VCaP (cell line): Measurements from ENCODE around the gene SLC39A9.
A peak's percentile ranks its signal among the peaks of the same experiment; 100 is the strongest.

Source experiments
- H3K27ac ChIP-seq: fragments of 450-650 bp; 2 replicates; pipeline ENCODE4 v1.5.1; 2017
- CTCF ChIP-seq: fragments of 450-650 bp; conservative IDR thresholded peaks from 2 replicates; pipeline ENCODE4 v1.5.1; 2017; ENCODE audit warnings: mild to moderate bottlenecking, moderate library complexity

SLC39A9 gene

DNA sequence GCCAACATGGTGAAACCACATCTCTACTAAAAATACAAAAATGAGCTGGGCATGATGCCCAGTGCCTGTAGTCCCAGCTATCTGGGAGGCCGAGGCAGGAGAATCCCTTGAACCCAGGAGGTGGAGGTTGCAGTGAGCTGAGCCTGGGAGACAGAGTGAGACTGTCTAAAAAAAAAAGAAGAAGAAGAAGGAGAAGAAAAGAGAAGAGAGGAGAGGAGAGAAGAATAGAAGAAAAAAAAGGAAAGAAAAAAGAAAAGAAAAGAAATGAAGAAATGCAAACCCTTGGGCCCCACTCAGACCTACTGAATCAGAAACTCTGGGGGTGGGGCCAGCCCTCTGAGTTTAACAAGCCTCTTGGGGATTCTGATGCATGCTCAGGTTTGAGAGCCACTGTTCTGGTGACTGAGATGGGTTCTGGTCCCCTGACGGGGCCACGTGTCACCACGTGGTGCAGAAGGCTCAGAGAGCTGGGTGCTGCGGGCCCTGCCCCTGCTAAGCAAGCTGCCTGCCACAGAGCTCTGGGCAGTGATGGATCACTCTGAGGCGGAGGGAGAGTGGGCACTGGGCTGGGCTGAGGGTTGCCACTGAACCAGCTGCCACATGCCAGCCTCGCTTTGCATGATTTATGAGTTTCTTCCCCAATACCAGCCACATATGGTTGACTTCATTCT lies 37.9 kb upstream of the SLC39A9 start:
- H3K27ac ChIP-seq = no peak overlapping the region; the same call in 1 of the 2 replicates
- TF ChIP-seq CTCF = no peak

GRCh38 chr14:69363055-69363454 lies 35.4 kb upstream of the SLC39A9 start:
- no peak overlapping the region for H3K27ac ChIP-seq
- TF ChIP-seq CTCF = peak; percentile 45

- H3K27ac ChIP-seq = no peak overlapping the region
- no peak for TF ChIP-seq CTCF
Observed at GRCh38 chr14:69363964-69364363, 34.5 kb upstream of the SLC39A9 start.

DNA sequence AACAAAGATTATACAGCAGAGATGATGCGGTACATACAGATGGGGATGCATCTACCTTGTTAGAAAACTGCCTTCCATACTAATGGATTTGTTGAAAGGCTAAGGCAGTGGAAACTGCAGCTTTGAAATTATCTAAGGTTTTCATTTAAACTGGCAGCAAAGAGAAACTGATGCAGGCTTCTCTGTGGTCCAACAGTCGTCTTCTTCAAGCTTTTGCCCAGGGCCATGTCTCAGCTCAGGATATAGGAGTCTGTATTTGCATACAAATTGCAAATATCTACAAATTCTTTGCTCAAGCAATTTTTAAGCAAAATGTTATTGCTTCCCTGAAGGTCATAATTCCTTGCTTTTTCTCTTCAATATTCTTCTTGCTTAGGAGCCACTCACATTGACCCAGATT lies 34.1 kb upstream of the SLC39A9 start:
- no peak for TF ChIP-seq CTCF
- H3K27ac ChIP-seq = no peak overlapping the region

DNA sequence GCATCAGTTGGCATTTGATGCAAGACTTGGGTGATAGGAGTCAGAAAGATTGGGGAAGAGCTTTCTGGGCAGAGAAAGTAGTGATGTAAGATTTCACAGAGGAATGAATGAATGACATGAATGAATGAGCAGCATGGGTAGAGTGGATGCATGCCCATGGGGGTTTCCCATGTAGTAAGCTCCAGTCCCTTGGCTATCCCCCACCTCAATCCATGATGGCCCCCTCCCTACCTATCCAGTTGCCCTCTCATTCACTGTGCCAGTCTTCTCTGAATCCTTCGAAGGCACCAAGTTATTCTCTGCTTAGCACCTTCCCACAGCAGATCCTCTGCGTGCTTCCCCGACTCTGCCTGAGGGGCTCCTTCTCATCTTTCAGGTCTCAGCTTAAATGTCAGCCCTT lies 32.4 kb upstream of the SLC39A9 start:
- TF ChIP-seq CTCF = no peak
- no peak overlapping the region for H3K27ac ChIP-seq

DNA sequence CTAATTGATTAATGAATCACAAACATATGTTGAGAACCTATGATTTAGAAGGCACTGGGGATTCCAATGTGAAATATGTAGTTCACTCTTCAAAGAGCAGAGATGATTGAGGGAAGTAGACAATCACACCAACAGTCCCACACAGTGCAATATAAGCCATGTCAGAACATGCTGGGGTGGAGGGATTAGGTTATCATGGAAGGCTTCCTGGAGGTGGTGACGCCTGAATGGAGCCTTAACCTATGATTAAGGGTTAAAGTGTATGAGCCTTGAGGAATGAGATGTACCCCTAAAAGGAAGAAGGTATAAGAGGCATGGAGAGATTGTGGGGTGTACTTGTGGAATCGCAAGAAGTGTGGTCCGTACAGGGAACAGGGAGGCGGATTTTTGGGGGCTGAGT lies 31.7 kb upstream of the SLC39A9 start:
- TF ChIP-seq CTCF = no peak
- H3K27ac ChIP-seq = no peak overlapping the region

- no peak overlapping the region for H3K27ac ChIP-seq
- no peak for TF ChIP-seq CTCF
Observed at GRCh38 chr14:69368381-69368780, 30.1 kb upstream of the SLC39A9 start.
